Fibroblast of skin of left quadriceps (primary cell): ENCODE data around the gene ATP8A1.
A peak's percentile ranks its signal among the peaks of the same experiment; 100 is the strongest.

Experiments used
- DNase-seq, 2 experiments: peaks; one replicate each; pipeline ENCODE4 v3.0.0-alpha.2; 2013; ENCODE audit warnings: low read depth in 2 of 2

Gene ATP8A1

GRCh38 chr4:42626629-42627146 is 30.2 kb downstream of the ATP8A1 start:
- DNase-seq: no peak

- DNase-seq: no peak
These were observed 31.6 kb downstream of the ATP8A1 start for GRCh38 chr4:42625329-42625728.

DNA sequence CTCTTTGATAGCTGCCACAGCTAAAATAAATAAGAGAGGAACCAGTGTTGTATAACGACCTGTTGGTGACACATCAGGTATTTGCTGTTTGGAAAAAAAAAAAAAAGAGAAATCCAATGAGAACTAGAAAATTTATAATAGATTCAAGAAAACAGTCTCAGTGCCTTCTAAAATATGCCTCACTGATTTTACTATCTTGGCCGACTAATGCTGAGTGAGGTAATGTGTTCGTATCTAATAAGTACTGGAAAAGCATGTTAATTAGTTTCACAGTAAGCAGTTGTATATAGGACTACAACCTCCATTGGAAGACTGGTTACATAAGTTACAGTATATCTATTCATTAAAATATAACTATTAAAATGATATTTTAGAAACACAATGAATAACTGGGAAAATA is 32.4 kb downstream of the ATP8A1 start:
- DNase-seq: no peak

DNA sequence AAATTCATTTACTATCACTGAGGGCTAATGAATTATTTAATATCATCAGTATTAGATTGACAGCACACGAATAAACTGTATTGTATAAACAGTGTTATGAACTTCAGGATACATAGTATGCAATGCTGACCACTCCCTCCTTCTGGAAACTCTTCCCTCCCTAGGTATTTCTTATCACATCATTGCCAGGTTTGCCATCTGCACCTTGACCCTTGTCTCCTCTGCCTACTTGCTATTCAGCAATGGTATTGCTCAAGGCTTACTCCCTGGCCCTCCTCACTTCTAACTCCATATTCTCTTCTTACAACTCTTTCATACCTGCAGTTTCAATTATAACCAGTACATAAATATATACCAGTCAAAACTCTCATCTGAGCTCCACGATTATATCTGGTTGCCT is 38.9 kb downstream of the ATP8A1 start:
- no peak for DNase-seq

- DNase-seq: no peak
These were observed 39.9 kb downstream of the ATP8A1 start for GRCh38 chr4:42617030-42617429.

DNA sequence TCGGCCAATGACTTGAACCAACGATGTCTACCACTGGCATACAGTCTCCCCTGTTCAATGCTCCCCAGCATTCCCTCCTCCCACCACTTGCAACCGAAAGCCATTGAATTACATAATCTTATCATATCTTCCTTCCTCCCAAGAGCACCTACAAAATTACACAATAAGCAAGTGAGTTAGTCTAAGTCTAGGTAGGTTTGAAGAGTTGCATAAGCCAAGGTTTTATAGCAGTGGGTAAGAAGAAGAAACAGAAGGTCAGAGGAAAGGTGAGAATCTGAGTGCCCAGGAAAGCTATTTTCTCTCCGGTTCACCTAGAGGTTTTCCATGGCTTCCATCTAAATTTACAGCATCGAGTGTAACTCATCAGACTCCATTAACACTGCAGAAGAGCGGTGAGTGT is 40.3 kb downstream of the ATP8A1 start:
- no peak for DNase-seq

- no peak for DNase-seq
These were observed 41.7 kb downstream of the ATP8A1 start for GRCh38 chr4:42615131-42615763.

DNA sequence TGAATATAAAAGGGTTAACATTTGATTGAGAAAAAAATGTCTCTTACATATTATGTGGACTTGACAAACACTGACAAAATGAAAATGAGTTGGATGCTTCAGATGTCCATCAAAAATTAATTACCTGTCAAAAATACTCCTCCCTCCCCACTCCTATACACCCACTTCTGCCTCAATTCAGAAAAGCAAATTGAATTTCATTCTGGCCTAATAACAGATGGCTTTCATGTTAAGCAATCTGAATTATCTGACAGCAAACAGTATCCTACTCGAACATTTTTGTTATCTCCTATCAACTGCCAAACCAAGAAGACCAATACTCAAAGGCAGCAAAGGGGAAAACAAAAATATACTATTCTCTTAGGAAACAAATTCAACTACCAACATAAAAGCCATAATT is 44.0 kb downstream of the ATP8A1 start:
- no peak for DNase-seq

GRCh38 chr4:42610941-42611340 is 46.0 kb downstream of the ATP8A1 start:
- no peak for DNase-seq

DNA sequence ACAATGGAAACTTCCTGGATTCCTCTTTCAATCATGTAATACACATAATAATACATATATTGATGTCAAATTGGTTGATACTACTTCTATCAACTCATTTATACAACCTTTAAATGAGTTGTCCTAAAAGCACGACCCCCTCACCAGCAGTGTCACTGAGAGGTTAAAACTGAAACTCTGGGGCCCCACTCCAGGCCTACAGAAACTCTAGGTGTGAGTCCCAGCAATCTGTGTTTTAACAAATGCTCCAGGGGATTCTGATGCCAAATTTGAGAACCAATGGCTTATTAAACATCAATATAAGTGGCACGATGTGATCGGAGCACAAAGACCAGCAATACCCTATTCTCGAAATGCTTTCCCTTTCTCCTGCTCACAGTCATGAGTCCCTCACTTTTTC is 47.9 kb downstream of the ATP8A1 start:
- no peak for DNase-seq

DNA sequence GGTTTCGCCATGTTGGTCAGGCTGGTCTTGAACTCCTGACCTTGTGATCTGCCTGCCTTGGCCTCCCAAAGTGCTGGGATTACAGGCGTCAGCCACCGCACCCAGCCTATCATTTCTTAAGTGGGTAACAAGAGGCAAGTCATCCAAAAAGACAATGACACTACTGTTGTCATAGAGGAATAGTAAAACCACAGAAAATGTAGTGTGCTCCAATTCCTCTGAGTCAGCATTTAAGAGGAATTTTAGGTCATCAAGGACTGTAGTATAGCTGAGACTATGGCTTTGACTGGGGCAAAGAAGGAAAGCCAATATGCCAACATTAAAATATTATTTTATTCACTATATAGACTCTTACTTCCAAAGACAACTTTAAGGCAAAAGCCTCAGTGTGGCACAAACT is 48.4 kb downstream of the ATP8A1 start:
- DNase-seq: no peak

- DNase-seq: no peak
These were observed 49.7 kb downstream of the ATP8A1 start for GRCh38 chr4:42607011-42607726.

- DNase-seq: no peak
These were observed 51.6 kb downstream of the ATP8A1 start for GRCh38 chr4:42605264-42605663.

DNA sequence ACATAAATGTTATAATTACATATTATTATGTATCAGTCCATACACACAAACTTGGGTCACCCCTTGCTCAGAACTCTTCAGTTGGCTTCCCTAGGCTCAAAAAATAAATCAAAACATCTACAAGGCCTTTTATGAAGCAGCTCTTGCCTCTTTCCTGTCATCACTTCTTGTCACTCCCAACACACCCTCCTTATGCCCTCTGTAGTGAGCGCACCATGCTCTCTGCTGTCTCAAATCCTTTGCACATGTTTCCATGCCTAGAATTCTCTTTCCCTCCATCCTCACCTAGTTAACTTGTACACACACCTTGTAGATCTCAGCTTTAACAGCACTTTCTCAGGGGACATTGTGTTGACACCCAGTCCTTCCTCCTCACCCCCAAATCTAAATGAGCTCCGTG is 53.0 kb downstream of the ATP8A1 start:
- DNase-seq: no peak

DNA sequence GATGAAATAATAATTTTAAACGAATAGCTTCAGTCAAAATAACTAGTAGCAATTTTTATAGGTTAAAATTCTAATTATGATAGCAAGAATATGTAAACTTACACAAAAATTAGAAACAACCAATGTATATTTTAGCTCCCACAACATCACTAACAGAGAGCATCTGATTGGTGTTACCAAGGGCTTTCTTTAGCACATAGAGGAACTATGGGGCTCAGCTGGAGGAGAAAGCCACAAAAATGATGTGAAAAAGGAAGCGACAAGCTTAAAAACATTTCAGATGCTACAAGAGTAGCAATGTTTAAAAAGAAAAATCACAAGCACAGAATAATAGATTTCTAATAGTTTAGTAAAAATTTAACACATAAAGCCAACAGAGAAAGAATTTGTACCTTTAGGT is 56.3 kb downstream of the ATP8A1 start:
- no peak for DNase-seq

DNA sequence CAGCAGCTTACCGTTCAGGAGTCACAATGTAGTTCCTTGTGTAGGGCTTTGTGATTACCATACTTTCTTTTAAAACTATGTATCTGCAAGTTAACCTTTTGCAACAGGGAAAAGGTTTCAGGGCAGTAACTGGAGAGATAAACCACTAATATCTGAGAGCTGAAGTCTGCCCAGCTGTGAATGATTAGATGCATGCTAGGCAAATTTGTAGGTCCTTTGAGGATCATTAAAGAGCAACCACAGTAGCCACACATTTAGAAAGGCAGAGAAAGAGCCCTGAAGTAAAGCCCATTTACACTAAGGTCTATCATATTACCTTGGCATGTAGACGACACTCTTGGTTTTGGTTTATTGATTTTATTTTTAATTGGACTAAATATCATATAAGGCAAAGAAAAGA is 60.0 kb downstream of the ATP8A1 start:
- peak; percentile 1 to 17 for DNase-seq

DNA sequence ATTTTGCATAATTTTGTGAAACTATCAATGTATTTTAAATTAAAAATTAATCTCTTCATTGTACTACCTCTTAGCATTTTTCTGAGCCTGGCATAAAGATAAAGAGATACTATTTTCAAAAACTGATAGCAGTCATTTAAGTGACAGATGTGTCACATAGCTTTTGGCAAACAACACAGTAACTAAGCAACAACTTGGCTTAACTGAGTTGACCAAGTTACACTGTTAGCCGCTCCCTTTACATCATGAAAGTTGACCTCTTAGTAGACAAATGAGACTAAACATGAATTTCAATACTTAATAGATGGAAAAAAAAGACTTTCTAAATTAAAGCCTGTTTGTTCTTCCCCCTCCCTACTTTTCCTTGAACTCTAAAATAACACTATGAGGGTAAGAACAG is 62.0 kb downstream of the ATP8A1 start:
- no peak for DNase-seq

DNA sequence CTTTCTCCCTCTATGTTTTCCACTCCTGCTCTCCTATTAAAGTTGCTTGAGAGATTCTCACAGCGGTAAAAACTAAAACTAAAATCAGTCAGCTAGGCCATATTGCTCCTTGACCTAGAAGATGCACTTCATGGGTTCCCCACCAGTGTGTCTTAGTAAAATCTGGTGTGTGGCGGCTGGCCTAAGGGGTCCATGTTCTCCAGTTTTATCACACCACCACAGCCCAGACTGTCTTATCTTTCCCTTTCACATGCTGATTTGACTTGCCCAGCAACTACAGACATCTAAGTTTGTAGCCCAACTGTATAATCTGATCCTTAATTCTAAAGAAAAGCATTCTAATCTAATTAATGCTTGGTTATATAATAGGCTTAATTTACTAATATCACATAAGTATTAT is 68.0 kb downstream of the ATP8A1 start:
- no peak for DNase-seq

DNA sequence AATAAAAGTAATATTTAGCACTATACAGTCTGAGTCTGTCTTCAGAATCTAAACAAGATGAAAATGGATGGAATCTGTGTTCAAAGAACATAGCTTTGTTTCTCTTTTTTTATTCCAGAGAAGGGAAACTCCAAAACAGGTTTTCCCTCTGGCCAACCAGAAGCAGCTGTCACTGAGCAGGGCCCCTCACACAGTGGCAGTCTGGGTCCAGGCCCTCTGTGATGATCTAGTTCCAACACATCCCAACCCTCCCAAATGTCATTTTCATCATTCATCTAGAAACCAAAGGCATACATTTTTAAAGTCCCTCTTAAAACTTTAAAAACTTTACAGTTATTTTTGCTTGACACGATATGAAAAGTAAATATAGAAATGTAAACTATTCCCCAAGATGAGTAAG is 70.1 kb downstream of the ATP8A1 start:
- DNase-seq: no peak

- DNase-seq: no peak
These were observed 77.0 kb downstream of the ATP8A1 start for GRCh38 chr4:42579903-42580302.

- DNase-seq: no peak
These were observed 78.7 kb downstream of the ATP8A1 start for GRCh38 chr4:42578187-42578586.

DNA sequence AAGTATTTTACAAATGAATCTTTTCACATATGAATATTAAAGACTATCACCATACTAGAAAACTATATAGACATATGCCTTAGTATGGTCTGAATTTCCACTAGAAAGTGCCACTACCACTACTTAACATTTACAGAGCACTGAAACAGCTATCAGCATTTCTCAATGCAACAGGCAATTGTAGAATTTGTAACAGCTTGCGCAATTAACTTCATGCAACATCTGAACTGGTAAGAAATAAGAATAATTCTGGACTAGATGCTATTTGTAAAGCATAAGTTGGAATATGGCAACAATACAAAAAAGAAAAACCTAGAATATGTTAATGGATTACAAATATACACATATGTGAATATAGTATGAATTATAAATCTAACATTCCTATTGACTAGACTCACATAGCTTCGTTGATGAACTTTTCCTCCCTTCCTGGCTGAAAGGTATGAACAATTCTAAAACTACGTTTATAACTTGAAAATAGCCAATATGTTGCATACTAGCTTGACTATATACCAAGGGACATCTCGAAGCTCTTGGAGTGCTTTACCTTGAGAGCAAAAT is 82.0 kb downstream of the ATP8A1 start:
- no peak for DNase-seq

- DNase-seq: no peak
These were observed 83.7 kb downstream of the ATP8A1 start for GRCh38 chr4:42573249-42573648.
